NK-92 treated with Interleukin-12 subunit alpha and Interleukin-12 subunit beta, amount 100 ng/mL, for 24 hours (cell line): ENCODE results near the gene C11orf68.
"Not testable (repeated sequence)": the region's sequence is repeated elsewhere in the genome, so short reads cannot be mapped to it uniquely, and the experiment has no call there.

Source experiments
- DNase-seq: peaks from one replicate; lab custom pipeline; 2025; lab: John Stamatoyannopoulos, UW

The C11orf68 gene

GRCh38 chr11:65912845-65913244 lies 6.0 kb downstream of the C11orf68 start:
- DNase-seq: no peak

DNA sequence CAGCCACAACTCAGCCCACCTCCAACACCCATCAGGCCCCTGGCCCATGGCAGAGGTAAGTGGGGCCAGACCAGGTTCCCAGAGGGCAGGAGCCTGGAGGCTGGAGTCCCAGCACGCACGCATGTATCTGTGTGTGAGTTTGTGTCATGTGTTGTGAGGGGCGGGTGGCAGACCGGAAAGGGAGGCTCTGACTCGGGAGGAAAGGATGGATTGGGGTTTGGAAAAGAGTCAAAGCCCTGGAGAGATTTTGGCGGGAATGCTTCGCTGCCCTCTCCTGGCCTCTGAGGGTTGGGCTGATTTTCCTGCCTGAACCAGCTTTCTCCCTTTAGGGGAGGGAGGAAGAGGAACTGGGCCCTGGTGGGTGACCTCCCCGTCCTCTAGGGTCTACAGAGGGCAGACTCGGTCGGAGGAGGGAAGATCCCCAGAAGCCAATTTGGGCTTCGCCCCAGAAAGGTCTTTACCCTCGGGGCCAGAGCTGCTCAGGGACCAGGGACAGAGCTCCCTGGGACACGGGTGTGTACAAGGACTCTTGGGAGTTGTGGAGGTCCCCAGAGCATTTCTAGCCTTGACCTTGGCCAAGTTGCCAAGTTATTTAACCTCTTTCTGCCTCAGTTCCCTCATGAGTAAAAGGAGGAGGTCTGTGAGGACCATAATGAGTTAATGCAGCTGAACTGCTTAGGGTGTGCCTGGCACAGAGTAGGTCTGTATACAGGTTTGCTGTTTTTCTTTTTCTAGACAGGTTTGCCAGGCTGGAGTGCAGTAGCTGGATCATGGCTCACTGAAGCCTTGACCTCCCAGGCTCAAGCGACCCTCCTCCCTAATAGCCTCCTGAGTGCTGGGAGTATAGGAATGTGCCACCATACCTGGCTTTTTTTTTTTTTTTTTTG lies 6.9 kb downstream of the C11orf68 start:
- DNase-seq: no peak

GRCh38 chr11:65907878-65908277 lies 11.0 kb downstream of the C11orf68 start:
- no peak for DNase-seq

GRCh38 chr11:65906602-65907001 lies 12.3 kb downstream of the C11orf68 start:
- DNase-seq: no peak

DNA sequence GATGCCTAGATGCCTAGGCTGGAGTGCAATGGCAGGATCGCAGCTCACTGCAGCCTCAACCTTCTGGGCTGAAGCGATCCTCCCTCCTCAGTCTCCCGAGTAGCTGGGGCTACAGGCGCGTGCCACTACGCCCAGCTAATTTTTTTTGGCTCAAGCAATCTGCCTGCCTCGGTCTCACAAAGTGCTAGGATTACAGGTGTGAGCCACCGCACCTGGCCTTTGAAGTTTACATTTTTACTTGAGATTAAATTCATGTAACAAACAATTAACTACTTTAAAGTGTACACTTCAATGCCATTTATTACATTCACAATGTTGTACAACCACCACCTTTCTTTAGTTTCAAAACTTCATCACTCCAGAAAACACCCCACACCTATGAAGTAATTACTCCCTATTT lies 15.1 kb downstream of the C11orf68 start:
- no peak for DNase-seq

DNA sequence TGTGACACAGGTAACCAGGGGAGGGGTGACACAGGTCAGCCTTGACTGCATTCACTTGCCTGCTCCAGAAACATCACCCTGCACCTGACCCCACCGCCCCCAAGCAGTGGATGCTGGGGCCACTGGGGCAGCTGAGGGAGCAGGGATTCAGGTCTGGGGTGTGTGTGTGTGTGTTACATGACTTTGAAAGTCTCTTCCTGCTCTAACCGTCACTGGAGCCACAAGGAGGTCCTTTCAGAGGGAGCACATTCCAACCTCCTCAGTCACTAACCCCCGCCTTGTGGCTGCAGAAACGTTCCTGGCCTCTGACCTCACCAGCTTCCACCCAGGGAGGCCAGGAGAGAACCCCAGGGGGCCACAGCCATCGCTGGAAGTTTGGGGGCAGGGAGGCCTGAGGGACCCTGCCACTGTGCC lies 15.8 kb downstream of the C11orf68 start:
- no peak for DNase-seq

- DNase-seq: no peak
Measured at GRCh38 chr11:65900899-65901180, 18.0 kb downstream of the C11orf68 start.

GRCh38 chr11:65900125-65900898 lies 18.6 kb downstream of the C11orf68 start, which contains the start of gene FOSL1:
Gene FOSL1 (minus strand): TSS chr11:65900388. CDS start chr11:65900339, 49 bp downstream.
- no peak for DNase-seq

DNA sequence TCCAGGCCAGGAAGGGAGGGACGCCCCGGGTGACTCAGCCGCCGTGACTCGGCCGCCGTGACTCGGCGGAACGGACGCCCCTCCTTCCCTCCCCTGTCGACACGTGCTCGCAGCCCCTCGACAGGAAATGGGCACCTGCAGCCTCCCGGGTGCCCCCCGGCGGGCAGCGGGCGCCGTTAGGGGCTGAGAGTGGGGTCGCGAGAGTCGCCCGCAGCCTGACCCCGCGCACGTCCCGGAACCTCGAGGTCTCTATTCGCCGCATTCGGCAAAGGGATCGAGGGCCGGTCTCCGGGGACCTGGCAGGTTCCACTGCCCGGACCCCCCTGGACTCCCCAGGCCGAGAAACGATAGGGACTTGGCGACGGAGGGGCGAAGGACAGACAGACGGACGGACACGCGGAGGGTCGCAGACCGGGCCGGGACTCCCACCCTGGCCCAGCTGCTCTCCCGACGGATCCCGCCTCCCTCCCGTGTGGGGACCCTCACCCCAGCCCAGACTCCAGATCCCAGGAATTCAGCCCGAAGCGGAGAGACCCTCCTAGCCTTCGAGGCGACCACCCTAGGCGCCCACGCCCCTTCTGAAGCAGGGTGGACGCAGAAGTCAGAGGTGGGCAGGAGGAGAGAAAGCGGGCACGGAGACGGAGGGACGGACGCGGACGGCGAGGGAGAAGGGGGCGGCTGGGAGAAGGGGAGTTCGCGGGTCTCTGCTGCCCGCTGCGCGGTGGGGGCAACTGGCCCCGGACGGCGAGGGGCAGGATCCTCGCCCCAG lies 19.3 kb downstream of the C11orf68 start:
- no peak for DNase-seq

DNA sequence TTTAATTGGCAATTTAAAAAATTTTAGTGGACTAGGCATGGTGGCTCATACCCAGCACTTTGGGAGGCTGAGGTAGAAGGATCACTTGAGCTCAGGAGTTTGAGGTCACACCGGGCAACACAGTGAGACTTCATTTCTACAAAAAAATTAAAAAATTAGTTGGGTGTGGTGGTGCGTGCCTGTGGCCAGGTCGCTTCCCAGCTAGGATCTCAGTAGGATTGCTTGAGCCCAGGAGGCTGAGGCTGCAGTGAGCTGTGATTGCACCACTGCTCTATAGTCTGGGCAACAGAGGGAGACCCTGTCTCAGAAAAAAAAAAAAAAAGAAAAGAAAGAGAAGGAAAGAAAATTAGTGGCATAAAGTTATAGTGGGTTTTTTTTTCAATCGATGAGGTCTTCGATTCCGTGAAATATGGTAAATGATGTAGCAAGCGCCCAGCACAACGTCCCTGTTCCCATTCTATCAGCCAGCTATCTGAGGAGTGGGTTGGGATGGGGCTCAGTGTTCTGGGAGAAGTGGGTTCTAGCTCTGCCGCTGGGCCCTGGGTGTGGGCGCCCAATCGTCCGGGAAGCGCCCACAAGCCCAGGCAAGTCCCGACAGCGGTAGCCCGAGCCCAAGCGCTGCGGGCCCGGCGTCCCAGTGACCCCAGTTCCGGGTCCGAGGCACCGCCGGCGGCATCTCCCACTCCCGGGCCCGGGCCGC lies 20.1 kb downstream of the C11orf68 start:
- DNase-seq: no peak

GRCh38 chr11:65897020-65897471 lies 21.8 kb downstream of the C11orf68 start:
- DNase-seq: no peak

GRCh38 chr11:65896034-65896999 lies 22.5 kb downstream of the C11orf68 start:
- no peak for DNase-seq

DNA sequence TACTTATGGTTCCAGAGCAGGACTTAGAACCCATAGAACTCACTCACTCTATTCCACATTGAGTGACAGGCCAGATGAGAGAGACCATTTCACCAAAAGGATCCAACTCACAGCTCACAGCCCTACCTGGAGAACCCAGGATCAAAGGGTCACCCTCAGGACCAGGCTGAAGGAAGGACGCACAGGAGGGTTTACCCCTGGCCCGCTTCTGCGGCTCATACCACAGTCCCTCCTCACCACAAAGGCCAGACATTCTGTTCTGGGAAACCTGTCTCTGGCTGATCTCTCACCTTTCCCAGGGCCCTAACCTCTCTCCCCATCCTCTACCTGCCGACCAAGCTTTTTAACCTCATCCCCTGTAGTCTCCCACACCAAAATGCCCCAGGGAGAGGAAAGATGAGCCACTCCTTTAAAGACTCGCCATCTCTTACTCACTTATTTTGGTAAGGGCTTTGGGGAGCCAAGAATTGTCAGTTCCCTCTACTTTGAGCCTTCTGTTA lies 23.3 kb downstream of the C11orf68 start:
- DNase-seq: no peak

DNA sequence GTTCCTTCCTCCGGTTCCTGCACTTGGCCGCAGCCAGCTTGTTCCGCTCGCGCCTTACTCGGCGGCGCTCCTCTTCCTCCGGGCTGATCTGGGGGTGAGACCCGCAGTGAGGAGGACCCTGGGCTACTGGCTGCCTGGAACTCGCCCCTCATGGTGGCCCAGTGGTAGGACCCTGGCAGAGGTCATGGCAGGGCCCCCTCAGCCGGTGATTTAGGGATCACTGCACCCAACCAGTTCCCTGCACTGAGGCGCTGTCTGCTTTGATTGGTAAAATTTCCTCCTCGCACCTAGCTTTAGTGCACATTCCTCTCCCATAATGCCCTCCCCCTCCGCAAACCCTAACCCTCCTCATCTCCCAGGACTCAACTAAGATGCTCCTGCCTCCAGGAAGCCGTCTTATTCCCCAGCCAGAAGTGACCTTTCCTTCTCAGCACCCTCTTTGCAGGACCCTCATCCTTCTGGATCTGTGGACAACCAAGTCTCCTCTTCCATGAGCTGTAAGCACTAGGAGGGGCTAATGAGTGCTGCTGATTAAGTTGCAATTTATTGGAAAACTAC lies 24.7 kb downstream of the C11orf68 start:
- DNase-seq: no peak

GRCh38 chr11:65892661-65893317 lies 26.1 kb downstream of the C11orf68 start:
- no peak for DNase-seq

DNA sequence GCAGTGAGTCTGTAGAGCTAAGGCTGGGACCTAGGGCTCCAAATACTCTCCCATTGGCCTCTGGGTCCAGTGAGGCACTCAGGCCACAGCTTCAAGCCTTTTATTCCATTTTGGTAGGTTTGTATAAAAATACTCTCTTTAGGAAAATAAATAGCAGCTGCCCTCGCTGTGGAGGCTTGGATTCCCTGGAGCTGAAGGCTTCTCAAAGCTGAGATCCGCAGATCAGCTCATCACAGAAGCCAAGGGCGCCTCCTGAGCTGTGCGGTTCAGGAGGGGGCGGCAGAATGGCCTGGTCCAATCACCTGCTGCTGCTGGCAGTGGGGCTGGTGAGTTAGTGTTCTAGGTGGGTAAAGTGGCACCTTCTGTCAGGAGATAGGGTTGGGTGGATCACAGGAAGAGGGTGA lies 26.7 kb downstream of the C11orf68 start:
- not testable (repeated sequence) for DNase-seq

DNA sequence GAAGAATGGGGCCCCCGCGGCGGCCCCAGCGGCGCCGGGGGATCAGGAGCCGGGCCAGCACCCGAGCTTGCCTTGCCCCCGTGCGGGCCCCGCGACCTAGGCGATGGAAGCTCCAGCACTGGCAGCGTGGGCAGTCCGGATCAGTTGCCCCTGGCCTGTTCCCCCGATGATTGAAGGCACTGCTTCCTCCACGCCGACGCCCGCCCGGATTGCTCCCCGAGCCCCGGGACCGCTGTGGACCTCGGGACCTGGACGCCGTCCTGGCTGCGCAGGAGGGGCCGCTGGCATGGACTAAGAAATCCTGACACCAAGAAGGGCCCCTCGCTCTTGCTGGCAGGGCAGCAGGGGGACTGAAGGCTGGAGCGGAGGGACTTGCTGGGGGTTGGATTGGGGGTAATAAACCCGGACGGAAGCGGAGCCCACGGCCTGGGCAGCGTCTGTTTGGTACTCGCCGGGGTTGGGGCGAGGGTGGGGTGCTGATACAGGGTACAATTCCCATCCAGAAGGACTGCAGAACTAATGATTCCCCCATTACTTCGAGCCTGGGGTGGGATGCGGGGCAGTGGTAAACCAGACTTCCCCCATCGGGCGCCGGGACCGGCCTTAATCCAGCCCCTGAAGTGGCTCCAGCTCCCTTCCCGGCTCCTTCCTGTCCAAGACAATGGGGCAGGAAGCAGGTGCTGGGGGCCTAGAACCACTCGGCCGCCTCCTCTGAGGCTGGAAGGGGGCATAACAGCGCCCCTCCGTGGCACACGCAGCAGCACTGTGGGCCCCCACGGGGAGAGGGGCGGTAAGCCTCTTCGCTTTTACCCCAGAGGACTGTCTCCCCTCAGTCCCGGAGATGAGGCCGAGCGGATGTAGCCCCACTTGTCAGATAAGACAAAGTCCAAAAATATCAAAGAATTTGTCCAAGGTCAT lies 27.4 kb downstream of the C11orf68 start:
- no peak for DNase-seq
